Measurements from ENCODE around the gene TPP2.

TPP2 gene

DNA sequence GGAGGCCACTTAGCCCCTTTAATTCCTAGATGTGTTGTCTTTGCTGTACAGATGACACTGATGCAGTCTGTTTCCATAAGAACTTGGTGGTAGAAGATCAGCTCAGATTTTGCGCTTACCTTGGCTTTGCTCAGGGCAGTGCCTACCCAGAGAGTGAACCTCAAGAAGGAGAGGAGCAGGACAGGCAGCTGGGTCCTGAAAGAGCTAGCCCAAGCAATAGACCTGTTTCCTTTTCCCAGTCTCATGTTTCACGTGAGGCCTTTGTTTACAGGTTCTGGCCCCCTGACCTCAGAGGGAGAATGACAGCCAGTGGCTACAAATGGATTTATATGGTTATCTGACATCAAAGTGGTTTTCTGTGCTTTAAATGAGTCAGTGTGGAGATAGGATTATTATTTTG is 58.0 kb downstream of the TPP2 start:
- no peak for DNase-seq

DNA sequence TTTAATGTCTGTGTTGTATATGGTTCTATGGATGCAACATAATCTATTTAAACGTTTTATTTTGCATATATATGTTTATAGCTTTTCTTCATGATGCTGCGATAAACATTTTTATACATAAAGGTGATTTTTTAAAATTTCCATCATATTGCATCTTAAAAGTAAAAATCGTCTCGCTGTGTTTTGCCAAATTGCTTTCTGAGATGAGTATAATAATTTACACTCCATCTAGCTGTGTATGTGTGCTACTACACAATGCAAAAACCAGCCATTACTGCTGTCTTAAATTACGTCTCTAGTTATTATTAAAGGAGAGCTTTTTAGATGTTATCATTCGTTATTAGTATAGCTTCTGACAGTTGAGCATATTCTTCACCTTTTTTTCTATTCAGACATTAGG is 60.8 kb downstream of the TPP2 start:
- no peak for DNase-seq

DNA sequence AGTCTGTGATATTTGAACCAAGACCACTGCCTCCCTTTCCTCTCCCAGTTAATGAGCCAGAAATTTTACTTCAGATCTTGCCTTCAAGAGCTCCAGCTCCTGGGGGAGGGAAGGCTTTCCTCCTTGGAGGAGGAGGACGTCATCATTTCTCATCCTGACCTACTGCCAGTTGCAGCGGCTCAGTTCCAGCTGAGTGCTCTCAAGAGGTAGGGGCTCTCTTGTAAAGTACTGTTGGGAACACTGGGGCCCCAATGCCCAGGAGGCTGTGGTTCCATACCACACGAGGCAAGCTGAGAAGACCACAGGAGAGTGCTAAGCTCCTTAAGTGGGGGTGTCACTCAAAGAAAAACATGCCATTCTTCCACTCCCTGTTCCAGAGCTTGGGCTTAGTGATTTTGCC is 61.9 kb downstream of the TPP2 start:
- no peak for DNase-seq

DNA sequence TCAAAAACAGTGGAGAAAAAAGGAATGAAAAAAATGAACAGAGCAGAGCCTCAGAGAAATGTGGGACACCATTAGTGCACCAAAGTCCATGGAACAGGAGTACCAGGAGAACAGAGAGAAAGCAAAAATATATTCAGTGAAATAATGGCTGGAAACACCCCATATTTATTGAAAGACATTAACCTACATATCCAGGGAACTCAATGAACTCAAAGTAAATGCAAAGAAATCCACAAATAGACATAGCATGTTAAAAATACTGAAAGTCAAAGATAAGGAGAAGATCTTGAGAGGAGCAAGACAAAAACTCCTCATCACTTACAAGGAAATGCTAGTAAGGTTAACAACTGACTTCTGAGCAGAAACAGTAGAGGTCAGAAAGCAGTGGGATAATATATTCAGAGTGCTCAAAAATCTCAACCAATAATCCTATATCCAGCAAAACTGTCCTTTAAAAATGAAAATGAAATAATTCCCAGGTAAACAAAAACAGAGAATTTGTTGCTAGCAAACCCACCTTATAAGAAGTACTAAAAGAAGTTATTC is 62.5 kb downstream of the TPP2 start:
- DNase-seq, result no peak

DNA sequence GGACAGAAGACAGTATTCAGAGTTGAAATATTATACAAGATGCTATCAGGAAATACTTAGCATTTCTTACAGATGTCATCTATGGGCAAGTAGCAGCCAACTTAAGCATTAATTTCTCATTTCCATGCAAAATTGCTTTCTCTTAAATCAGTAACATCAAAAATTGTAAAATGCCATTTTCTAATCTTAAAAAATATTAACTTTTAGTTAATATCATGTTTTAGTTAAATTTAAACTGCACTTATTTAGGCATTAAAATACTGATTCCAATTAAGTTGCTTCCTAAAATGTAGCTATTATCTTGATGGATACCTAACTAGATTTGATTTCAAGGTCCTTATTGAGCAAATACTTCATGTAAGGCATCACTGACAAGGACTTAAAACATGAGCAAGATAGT is 70.2 kb downstream of the TPP2 start:
- DNase-seq, result no peak

DNA sequence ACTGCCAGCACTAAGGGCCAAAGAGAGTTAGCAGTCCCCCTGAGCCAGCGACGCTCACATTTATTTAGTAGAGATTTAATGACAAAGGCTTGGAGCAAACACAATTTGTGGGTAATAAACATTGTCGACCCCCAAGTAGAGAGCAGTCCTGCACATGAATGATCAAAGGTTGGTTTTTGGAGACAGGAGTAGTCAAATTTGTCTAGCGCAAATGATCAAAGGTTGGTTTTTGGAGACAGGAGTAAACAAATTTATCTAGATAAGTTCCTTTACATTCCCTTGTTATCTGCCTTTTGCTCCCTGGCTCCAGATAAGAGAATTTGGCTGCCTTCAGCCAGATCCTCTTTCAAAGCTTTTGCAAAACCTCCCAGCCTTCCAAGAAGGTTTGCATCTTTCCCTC is 71.1 kb downstream of the TPP2 start:
- DNase-seq, result no peak

DNA sequence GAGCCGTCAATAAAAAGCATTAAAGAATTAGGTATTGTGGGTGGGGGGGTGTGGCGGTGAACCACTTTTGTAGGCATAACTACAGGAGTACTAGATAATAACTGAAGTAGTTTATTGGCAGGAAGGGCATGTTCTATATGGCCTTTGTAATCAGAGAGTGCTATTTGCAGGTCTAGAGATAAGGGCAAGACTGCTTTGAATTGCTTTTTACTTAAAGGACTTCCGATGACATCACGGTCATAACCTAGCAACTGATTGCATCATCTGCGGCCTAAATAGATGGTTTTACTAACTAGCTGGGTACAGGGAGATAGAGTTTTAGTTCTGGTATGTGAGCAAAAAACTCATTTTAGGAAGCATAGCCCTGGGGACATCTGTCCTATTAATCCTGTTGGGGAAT is 73.3 kb downstream of the TPP2 start:
- no peak for DNase-seq

DNA sequence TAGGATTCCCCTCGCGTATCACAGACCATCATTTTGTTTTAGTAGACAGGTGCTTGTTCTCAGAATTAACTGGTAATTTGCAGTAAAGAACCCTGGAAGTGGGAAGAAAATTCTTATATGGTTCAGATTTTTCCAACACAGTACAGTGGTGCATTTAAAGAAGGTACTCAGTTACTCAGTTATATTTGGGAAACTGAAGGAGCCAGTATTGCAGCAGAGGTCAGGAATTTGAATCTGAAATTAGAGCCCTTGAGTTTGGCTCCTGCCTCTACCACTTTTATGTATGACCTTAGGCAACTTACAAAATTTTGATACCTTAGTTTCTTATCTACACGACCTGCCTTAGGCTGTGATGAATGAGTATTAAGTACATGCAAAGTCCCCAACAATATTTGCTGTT is 78.3 kb downstream of the TPP2 start:
- DNase-seq, result no peak

DNA sequence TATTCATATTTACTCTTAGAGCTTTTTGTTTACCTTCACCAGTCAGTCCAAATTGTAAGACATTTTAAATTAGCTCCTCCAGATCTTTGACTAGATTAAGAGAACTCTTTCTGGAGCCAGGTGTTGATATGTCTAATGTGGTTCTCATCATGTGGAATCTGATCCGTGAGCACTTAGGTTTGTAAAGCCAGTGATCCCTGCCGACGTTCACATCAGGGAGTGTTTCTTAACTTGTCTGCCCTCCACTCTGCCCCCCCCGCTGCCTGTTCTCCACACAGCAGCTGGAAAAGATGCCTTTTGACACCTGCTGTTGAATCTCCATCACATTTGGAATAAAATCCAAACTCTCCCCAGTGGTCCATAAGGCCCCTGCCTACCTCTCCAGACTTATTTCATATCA is 80.3 kb downstream of the TPP2 start:
- no peak for DNase-seq

DNA sequence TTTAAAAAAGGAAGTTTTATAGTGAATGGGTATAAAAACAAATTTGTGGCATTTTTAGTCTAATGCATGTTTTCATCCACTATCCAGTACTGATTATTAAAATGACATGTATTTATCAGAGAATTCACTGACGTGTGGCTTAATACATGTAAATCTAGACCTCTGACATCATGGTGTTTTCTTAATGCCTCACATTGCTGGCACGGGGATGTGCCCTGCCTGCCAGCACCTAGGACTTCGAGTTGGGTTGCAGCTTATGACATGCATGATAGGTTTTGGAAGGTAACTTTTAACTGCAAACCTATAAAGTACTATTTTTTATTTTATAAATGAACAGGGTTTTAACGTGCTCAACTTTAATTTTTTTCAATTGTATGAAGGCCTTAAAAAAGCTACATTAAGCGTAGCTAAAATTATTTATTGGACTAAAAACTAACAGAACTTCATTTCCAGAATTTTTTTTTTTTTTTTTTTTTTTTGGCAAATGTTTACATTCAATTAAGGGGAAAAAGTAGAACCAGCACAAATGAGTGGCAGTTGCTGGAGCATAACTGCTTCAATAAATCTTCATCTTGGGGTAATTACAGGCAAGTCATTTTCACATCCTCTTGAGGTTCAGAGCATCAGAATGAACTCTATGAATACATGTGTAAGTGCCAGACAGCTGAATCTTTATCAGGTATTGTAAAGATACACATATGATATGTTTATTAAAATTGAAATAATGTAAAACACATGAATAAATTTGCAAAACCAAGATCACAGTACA is 81.7 kb downstream of the TPP2 start:
- DNase-seq, result no peak

DNA sequence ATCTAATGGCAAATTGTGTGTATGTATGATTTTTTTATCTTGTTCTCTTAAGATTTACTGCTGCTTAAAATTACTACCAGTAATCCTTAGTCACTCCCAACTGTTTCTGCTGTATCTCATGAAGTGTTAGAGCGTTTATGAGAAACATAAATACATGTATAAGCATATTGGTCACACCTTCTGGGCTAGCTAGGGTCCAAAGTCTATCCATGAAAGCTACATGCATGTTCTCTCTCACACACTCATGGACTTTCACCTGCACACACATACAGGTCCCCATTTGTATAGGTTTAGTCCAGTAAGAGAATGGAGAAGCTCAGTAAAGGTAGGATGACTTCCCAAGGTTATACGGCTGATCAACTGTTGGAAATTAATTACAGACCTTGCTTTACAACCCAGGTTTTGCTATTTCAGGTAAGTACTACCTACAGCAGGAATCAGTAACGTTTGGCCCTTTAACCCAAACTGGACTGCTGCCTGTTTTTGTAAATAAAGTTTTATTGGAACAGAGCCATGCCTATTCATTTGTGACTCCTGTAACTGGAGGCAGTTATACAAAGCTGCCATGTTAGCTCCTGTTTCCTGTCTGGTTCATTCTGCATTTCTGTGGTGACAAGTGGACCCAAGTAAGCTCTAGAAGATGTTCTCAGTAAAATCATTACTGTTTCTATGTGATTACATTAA is 82.8 kb downstream of the TPP2 start:
- DNase-seq, result no peak

DNA sequence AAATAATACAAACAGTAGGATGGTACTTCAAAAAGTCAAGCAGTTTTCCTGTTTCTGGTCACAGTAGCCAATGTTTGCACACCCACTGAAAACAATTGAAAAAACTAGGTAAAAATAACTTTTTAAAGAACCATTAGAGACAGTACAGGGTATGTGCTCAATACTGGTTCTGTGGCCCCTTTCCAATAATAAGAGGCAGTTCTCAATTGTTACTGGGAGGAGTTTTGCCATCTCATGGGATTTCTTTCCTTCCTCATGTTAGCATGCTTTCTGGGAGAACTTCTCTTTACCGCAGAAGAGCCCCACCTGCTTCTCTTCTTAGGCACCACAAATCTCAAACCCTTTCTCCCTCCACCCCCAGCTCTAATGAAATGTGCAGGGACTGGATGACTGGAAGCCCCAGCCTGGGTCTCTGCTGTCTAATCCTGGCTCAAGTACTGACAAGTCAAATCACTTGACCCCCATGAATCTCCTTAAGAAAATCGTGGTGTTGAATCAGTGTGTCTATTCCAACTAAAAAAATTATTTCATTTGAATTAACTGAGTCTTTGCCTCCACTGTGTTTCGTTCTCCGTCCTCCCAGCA is 83.4 kb downstream of the TPP2 start:
- DNase-seq, result no peak

DNA sequence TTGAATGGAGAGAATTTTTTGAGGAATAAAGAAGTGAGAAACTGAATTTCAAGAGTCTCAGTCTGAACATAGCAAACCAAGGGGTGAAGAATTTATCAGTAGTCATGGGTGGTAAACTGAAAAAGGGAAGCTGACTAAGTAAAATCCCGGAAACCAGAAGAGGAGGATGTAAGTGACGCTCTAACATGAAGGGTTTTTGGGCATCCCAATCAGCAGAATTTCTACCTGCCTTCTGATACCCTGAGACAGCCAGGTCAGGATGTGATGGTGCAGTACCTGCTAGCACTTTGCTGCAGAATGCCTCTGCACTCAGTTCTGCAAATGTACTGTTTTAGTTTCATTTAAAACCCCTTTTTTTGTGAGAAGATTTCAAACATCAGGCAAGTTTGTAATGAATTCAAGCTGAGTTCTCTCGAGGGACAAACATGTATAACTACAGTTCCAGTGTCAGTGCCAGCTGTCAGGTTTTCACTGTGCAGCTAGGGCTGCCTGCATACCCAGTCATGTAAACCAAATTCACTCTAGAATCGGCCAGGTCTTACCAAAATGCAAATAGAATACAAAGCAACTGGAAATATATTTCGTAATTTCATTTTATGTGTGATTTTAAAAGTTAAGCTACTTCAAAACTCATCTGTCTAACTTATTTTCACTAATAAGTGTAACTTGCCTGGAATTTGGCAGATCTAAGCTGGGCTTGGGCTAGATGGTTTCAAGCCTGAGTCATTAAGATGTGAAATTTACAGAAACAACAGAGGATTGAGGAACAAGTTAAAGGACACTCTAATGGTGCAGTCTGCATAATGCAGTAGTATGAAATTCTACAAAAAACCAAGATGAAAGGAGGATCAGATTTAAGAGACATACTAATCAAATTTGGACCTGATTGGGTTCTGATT is 84.3 kb downstream of the TPP2 start:
- no peak for DNase-seq

DNA sequence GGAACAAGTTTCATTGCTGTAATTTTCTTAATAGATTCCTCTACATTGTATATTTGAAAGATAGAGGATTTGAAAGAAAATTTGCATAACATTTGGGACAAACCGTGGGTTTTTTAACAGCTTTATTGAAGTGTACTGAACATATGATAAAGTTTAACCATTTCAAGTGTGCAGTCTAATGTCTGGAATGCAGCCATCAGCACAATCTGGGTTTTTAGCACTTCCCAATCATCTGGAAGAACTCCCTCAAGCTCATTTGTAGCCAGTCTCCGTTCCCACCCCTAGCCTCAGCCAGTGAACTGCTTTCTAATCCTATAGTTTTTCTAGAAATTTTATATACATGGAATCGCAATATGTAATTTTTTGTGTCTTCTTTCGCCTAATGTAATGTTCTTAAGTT is 85.4 kb downstream of the TPP2 start:
- DNase-seq, result no peak

DNA sequence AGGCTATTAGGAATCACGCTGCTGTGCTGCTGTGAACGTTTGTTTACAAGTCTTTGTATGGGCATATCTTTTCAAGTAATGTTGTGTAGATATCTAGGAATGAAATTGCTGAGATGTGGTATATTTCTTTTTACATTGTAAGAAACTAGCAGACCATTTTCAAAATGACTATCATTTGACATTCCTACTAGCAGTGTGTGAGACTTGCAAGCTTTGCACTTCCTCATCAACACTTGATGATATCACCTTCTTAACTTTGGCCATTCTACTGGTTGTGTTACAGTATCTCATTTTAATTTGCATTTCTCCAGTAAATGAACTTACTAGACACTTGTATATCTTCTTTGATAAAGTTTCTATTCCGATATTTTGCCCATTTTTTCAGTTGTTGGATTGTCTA is 85.9 kb downstream of the TPP2 start:
- no peak for DNase-seq

DNA sequence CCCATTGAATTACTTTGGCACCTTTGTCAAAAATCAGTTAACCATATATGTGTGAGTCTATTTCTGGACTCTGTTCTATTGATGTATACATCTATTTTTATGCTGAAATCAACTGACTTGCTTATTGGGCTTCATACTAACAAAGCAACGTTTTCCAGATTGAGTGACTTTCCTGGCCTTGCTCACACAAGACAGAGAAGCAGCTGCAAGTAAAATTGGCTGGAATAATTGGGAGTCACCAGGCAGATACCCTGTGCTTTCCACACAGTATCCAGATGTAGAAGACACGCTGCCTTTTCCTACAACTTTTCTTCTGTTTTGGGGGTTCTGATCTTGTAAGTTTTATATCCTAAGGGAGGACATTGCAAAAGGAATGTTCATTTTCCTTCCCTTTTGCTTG is 86.9 kb downstream of the TPP2 start:
- DNase-seq, result no peak

DNA sequence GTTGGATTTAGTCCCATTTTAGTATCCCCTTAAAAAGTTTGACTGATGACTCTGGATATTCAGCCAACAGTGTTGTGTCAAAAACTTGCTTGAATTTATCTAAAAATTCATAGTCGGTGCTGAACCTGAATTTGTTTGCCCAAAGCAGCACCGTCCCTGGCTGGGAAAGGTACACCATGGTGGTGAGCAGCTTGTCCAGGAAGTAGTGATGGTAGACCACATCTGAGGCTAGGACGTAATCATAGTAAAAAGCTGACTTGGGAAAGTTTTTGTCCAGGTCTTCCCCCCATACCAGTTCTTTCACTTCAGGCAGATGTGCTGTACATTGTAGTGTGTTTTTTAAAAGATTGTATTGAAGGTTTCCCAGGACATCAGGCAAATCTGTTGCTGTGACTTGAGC is 89.2 kb downstream of the TPP2 start:
- no peak for DNase-seq

DNA sequence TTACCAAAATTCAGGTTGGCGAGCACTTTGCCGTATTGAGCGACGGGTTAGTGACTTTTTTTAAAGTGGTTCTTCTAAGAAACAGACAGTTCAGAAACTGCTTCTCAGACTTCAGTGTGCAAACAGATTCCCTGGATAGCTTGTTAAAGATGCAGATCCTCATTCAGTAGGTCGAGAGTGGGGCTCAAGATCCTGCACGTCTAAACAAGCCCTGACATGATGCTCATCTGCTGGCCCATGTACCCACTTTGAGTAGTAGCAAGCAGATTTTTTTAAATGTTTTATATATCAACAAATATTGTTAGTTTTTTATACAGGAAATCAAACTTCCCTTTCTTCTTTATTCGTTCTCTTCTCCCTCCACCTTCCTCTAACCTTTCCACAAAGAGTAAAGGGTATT is 90.7 kb downstream of the TPP2 start:
- DNase-seq, result no peak

DNA sequence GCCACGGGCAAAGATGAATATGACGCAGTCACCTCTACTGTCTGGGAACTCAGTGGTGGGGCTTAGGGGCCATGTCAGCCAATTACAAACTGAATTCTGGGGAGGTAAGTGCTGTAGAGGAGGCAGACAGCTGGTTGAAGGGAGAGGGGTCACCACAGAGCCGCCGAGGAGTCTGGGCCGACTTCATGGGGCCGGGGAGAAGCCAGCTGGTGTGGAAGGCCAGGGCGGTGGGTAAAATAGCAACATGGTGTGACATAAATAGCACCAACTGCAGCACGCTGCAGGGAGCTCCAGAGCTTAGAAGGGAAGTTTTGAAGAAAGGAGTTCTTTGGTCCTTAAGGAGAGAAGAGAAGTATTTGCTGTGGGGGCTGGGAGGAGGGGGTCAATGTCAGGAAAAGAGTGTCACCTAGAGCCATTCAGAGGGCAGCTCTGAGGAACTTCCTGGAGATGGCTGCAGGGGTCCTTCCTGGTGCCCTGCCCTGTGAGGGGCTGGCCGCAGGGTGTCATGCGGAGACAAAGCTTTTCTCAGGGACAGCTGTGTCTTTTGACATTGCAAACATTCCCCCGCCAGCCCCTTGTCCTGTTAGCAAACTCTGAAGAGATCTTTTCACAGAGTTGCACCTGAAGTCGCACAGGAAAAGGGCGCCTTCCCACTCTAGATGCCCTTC is 91.7 kb downstream of the TPP2 start:
- no peak for DNase-seq

DNA sequence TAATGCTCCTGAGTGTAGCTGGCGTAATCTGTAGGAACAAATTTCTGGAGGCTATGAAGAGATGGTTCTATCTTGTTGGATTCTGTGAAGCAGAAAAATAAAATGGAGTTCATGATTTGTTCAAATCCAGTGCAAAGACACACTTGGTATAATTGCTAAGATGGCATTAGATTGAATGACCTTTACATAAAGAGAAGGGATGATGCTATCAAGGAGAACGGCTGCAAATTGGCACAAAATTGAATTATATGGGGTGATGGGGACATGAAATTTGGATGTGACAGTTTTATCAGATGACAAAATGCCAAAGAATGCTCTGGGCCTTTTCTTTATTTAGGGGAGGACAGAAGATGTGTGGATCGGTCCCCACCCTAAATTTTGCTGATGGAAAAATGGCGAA is 94.1 kb downstream of the TPP2 start:
- no peak for DNase-seq

DNA sequence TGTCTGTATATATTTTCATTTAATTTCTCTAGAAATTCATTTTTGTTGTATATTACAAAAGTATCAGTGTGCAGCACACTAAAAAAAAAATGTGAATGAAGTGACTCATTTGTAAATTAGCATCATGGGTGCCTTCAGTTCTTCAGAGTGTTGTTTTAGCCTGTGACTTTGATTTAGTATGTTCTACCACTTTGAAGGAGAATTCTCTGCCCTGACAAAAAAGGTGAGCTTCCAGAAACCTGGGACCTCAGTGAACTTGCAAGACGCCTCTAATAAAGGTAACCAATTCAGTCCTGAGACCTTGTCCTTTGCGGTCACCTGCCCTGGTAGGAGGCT is 95.7 kb downstream of the TPP2 start:
- DNase-seq, result no peak

Measured in hypothalamus (tissue), 51 donors.